H1 (cell line): ENCODE data around the gene PKD2L2. TPM values are rescaled to one million over a fixed set of nuclear protein-coding genes. Genes with fewer than 3 reads are reported as not detected.
"Not testable (repeated sequence)": the region's sequence is repeated elsewhere in the genome, so short reads cannot be mapped to it uniquely, and the experiment has no call there.

Source experiments
- CTCF ChIA-PET: fragments of 300-600 bp; sonication (Branson Sonifier 250); formaldehyde crosslinking; loops from one replicate; lab custom pipeline; 2021; ENCODE audit not compliant: partially characterized antibody; lab: Charles Lee
- POLR2A ChIA-PET: fragments of 300-600 bp; sonication (Branson Sonifier 250); formaldehyde crosslinking; loops from one replicate; lab custom pipeline; 2021; ENCODE audit warnings: inconsistent platforms; ENCODE audit not compliant: partially characterized antibody; lab: Charles Lee
- DNase-seq, 2 experiments: peaks; one replicate each; pipeline versions ENCODE4 v3.0.0 to v3.0.0-alpha.2; 2010 to 2022; ENCODE audit warnings: low spot score in 2 of 2, low read depth in 1 of 2, mixed read lengths in 1 of 2
- FAIRE-seq: peaks from 2 replicates; lab custom pipeline; 2011; peaks lifted over from hg19 to GRCh38; lab: Jason Lieb, UNC
- H2AFZ ChIP-seq: 2 replicates; pipeline ENCODE4 v1.8.1; 2012; ENCODE audit warnings: low read length, inconsistent platforms
- H2AK5ac ChIP-seq: 2 replicates; pipeline ENCODE4 v1.6.1; 2013; ENCODE audit warnings: low read depth, low read length
- H2BK120ac ChIP-seq: replicated peaks from 2 replicates; pipeline ENCODE3; 2013; ENCODE audit warnings: low read depth, low read length, inconsistent platforms
- H2BK12ac ChIP-seq: 2 replicates; pipeline ENCODE4 v1.6.1; 2013; ENCODE audit warnings: low read depth, low read length
- H2BK15ac ChIP-seq: 2 replicates; pipeline ENCODE4 v1.6.1; 2013; ENCODE audit warnings: low read length
- H2BK20ac ChIP-seq: 2 replicates; pipeline ENCODE4 v1.6.1; 2013; ENCODE audit warnings: low read length
- H2BK5ac ChIP-seq: 2 replicates; pipeline ENCODE4 v1.6.1; 2013; ENCODE audit warnings: low read depth, low read length
- H3K14ac ChIP-seq: 2 replicates; pipeline ENCODE4 v1.6.1; 2013; ENCODE audit warnings: inconsistent platforms; ENCODE audit not compliant: insufficient read length
- H3K18ac ChIP-seq: 2 replicates; pipeline ENCODE4 v1.6.1; 2013; ENCODE audit warnings: low read length; ENCODE audit errors: extremely low read depth
- H3K23ac ChIP-seq: 2 replicates; pipeline ENCODE4 v1.6.1; 2013; ENCODE audit warnings: inconsistent platforms; ENCODE audit not compliant: insufficient read length
- H3K23me2 ChIP-seq: 2 replicates; pipeline ENCODE4 v1.6.1; 2013; ENCODE audit warnings: low read depth, low read length
- H3K27ac ChIP-seq: 2 replicates; pipeline ENCODE4 v1.6.1; 2011; ENCODE audit warnings: low read depth, low read length, inconsistent platforms
- H3K27me3 ChIP-seq, 4 experiments: replicated peaks in 1 of 4; 1 replicate in 1 of 4; 2 replicates in 3 of 4; pipeline versions ENCODE4 v1.6.1 to v1.8.1; 2011 to 2013; ENCODE audit warnings: low read length in 3 of 4, mild to moderate bottlenecking in 3 of 4, inconsistent platforms in 2 of 4, mixed read lengths in 2 of 4, moderate library complexity in 1 of 4; ENCODE audit not compliant: control insufficient read depth in 3 of 4, insufficient read depth in 3 of 4; ENCODE audit errors: extremely low read depth in 1 of 4
- H3K36me3 ChIP-seq, 4 experiments: 2 replicates each; pipeline versions ENCODE4 v1.6.1 to v1.8.1; 2011 to 2013; ENCODE audit warnings: mild to moderate bottlenecking in 4 of 4, low read length in 3 of 4, moderate library complexity in 2 of 4, control low read depth in 1 of 4, inconsistent platforms in 1 of 4; ENCODE audit not compliant: insufficient read depth in 4 of 4, control insufficient read depth in 2 of 4
- H3K4ac ChIP-seq: replicated peaks from 2 replicates; pipeline ENCODE3; 2013; ENCODE audit warnings: low read length, low read depth, mixed read lengths, inconsistent platforms; ENCODE audit not compliant: insufficient read length
- H3K4me1 ChIP-seq, 4 experiments: replicated peaks in 1 of 4; 1 replicate in 1 of 4; 2 replicates in 3 of 4; pipeline versions ENCODE4 v1.6.1 to v1.8.1; 2011 to 2013; ENCODE audit warnings: low read length in 3 of 4, inconsistent platforms in 2 of 4, mixed read lengths in 1 of 4; ENCODE audit not compliant: insufficient read depth in 4 of 4, control insufficient read depth in 3 of 4
- H3K4me2 ChIP-seq, 2 experiments: 2 replicates each; pipeline versions ENCODE4 v1.6.1 to v1.8.1; 2011 to 2013; ENCODE audit warnings: low read depth in 2 of 2, low read length in 2 of 2, control low read depth in 1 of 2, inconsistent platforms in 1 of 2, mild to moderate bottlenecking in 1 of 2; ENCODE audit not compliant: insufficient read depth in 1 of 2
- H3K4me3 ChIP-seq, 4 experiments: fragments of 200-600, 300-600 bp in 1 of 4; sonication (generic), shearing (Covaris generic), sonication (Bioruptor Twin) in 1 of 4; 2 replicates each; pipeline versions ENCODE4 v1.5.1 to v1.8.1; 2011 to 2016; ENCODE audit warnings: low read length in 4 of 4, low read depth in 3 of 4, control low read depth in 2 of 4, inconsistent platforms in 2 of 4, mild to moderate bottlenecking in 2 of 4, mixed read lengths in 1 of 4, moderate library complexity in 1 of 4; ENCODE audit not compliant: insufficient read depth in 2 of 4; ENCODE audit errors: extremely low read depth in 1 of 4
- H3K56ac ChIP-seq: replicated peaks from 2 replicates; pipeline ENCODE3; 2013; ENCODE audit warnings: low read depth, mild to moderate bottlenecking, mixed read lengths, low read length, inconsistent platforms; ENCODE audit not compliant: insufficient read length
- H3K79me1 ChIP-seq: 2 replicates; pipeline ENCODE4 v1.6.1; 2013; ENCODE audit warnings: low read depth, low read length, control low read depth
- H3K79me2 ChIP-seq, 2 experiments: 2 replicates each; pipeline versions ENCODE4 v1.6.1 to v1.8.1; 2012 to 2013; ENCODE audit warnings: low read length in 2 of 2, mild to moderate bottlenecking in 2 of 2, inconsistent platforms in 1 of 2; ENCODE audit not compliant: insufficient read depth in 2 of 2, control insufficient read depth in 1 of 2
- H3K9ac ChIP-seq, 4 experiments: replicated peaks in 1 of 4; 1 replicate in 1 of 4; 2 replicates in 3 of 4; pipeline versions ENCODE4 v1.6.1 to v1.8.1; 2011 to 2013; ENCODE audit warnings: low read depth in 3 of 4, low read length in 3 of 4, control low read depth in 2 of 4, mild to moderate bottlenecking in 2 of 4, moderate library complexity in 2 of 4, inconsistent platforms in 1 of 4; ENCODE audit errors: extremely low read depth in 1 of 4
- H3K9me3 ChIP-seq, 2 experiments: 2 replicates each; pipeline versions ENCODE4 v1.6.1 to v1.8.1; 2012 to 2013; ENCODE audit warnings: mild to moderate bottlenecking in 2 of 2, moderate library complexity in 2 of 2, control low read depth in 1 of 2, inconsistent platforms in 1 of 2, low read depth in 1 of 2, low read length in 1 of 2, mixed read lengths in 1 of 2; ENCODE audit not compliant: insufficient read depth in 2 of 2
- H4K20me1 ChIP-seq, 2 experiments: replicated peaks in 1 of 2; 2 replicates each; pipeline versions ENCODE3 to v1.8.1; 2011 to 2013; ENCODE audit warnings: inconsistent platforms in 2 of 2, low read length in 2 of 2, mild to moderate bottlenecking in 1 of 2; ENCODE audit not compliant: insufficient read depth in 2 of 2, control insufficient read depth in 1 of 2
- H4K5ac ChIP-seq: 2 replicates; pipeline ENCODE4 v1.6.1; 2013; ENCODE audit warnings: low read length, low read depth, mixed read lengths, inconsistent platforms; ENCODE audit not compliant: insufficient read length
- H4K8ac ChIP-seq: 2 replicates; pipeline ENCODE4 v1.8.0; 2013; ENCODE audit warnings: mild to moderate bottlenecking, moderate library complexity, low read length, inconsistent platforms; ENCODE audit not compliant: insufficient read depth; ENCODE audit errors: extremely low read depth
- H4K91ac ChIP-seq: replicated peaks from 2 replicates; pipeline ENCODE3; 2013; ENCODE audit warnings: low read length, mixed read lengths, inconsistent platforms; ENCODE audit not compliant: insufficient read length
- polyA plus RNA-seq, 7 experiments: library from polyadenylated mRNA; depleted of rRNA in 3 of 7; stranded (reverse) in 5 of 7; unstranded in 2 of 7; fragments of >200 nt in 5 of 7; fragments of 200-250 nt in 2 of 7; gene quantifications; 1 replicate in 5 of 7; 2 replicates in 1 of 7; 4 replicates in 1 of 7; pipeline versions ENCODE4 v1.2.1 to v1.2.3, GENCODE V29; 2011 to 2013; ENCODE audit warnings: missing spikeins in 2 of 7, mixed read lengths in 2 of 7
- total RNA-seq: library from RNA; stranded (reverse); fragmentation: NEBNext Ultra II Directional; extraction: Animal tissue kit (Norgen Biotek cat#: 25700); gene quantifications from 2 replicates; pipeline ENCODE4 v1.2.1, GENCODE V29; 2021

Gene PKD2L2
- total and polyA plus RNA-seq, 2 of the 8 experiments (the other 6 are each of a cell fraction or from before 2014, with no cell fraction given), result not detected

GRCh38 chr5:137853165-137853564, 36.1 kb upstream of the PKD2L2 start:
- H4K20me1 ChIP-seq, H3K4me2 ChIP-seq, H2AK5ac ChIP-seq, H4K5ac ChIP-seq, H3K4me3 ChIP-seq, H3K56ac ChIP-seq, H3K4ac ChIP-seq, H3K79me1 ChIP-seq, H3K4me1 ChIP-seq, H2BK120ac ChIP-seq, H2BK15ac ChIP-seq, H3K9ac ChIP-seq, H3K18ac ChIP-seq, H4K91ac ChIP-seq, FAIRE-seq, H3K23me2 ChIP-seq, H2AFZ ChIP-seq, H2BK20ac ChIP-seq, H3K27me3 ChIP-seq, H4K8ac ChIP-seq, H2BK12ac ChIP-seq, POLR2A ChIA-PET, H3K23ac ChIP-seq, H3K36me3 ChIP-seq, H3K9me3 ChIP-seq, H2BK5ac ChIP-seq, H3K27ac ChIP-seq, DNase-seq, H3K14ac ChIP-seq, H3K79me2 ChIP-seq: not testable (repeated sequence)
- CTCF ChIA-PET, result interaction anchor here (0.7 to 0.9 kb wide), 2 partner anchors 9 to 12 kb away, joined by 3 read pairs; no protein-coding TSS in a partner anchor
